OCI-LY1 (cell line): ENCODE results near the gene CAPN15.

Experiments used
- H2AFZ ChIP-seq: fragments of 200-600 bp; sonication (generic), shearing (Covaris generic); 2 replicates; pipeline ENCODE4 v1.6.0; 2014; ENCODE audit warnings: antibody characterized with exemption, mild to moderate bottlenecking, low read length
- H3F3A ChIP-seq: fragments of 200-600 bp; sonication (generic), shearing (Covaris generic); 2 replicates; pipeline ENCODE4 v1.6.0; 2014; ENCODE audit warnings: mild to moderate bottlenecking, antibody characterized with exemption, low read length, moderate library complexity; ENCODE audit not compliant: insufficient read depth
- H3K27ac ChIP-seq: fragments of 200-600 bp; sonication (generic); 2 replicates; pipeline ENCODE4 v1.5.1; 2014; ENCODE audit warnings: low read length, mixed run types, mild to moderate bottlenecking, low read depth; ENCODE audit not compliant: poor library complexity, severe bottlenecking
- H3K27me3 ChIP-seq: fragments of 200-600 bp; sonication (generic); 2 replicates; pipeline ENCODE4 v1.6.0; 2014; ENCODE audit warnings: antibody characterized with exemption, mild to moderate bottlenecking, low read length, moderate library complexity; ENCODE audit not compliant: insufficient read depth
- H3K36me3 ChIP-seq: fragments of 200-600 bp; sonication (generic); 2 replicates; pipeline ENCODE4 v1.6.1; 2014; ENCODE audit warnings: mild to moderate bottlenecking, antibody characterized with exemption, low read length, moderate library complexity, mixed read lengths; ENCODE audit not compliant: insufficient read depth
- H3K4me1 ChIP-seq: fragments of 200-600 bp; sonication (generic); 2 replicates; pipeline ENCODE4 v1.5.1; 2014; ENCODE audit warnings: mild to moderate bottlenecking, low read length, moderate library complexity; ENCODE audit not compliant: insufficient read depth, severe bottlenecking
- H3K4me2 ChIP-seq: fragments of 200-600 bp; sonication (generic), shearing (Covaris generic); 2 replicates; pipeline ENCODE4 v1.6.1; 2014; ENCODE audit warnings: low read length
- H3K4me3 ChIP-seq: fragments of 200-600 bp; sonication (generic); 2 replicates; pipeline ENCODE4 v1.5.1; 2014; ENCODE audit warnings: low read length, low read depth, mild to moderate bottlenecking, mixed read lengths; ENCODE audit not compliant: poor library complexity, severe bottlenecking
- H3K79me2 ChIP-seq: fragments of 200-600 bp; shearing (Covaris generic); 2 replicates; pipeline ENCODE4 v1.6.1; 2016; ENCODE audit warnings: mixed run types, low read length, mixed read lengths; ENCODE audit not compliant: insufficient read depth
- H3K9ac ChIP-seq: fragments of 200-600 bp; sonication (generic), shearing (Covaris generic); 2 replicates; pipeline ENCODE4 v1.6.1; 2014; ENCODE audit warnings: mild to moderate bottlenecking, low read length, mixed read lengths
- H3K9me2 ChIP-seq: fragments of 200-600 bp; sonication (generic), shearing (Covaris generic); 2 replicates; pipeline ENCODE4 v1.6.1; 2014; ENCODE audit warnings: low read depth, mild to moderate bottlenecking, low read length, mixed read lengths
- H3K9me3 ChIP-seq: fragments of 200-600 bp; shearing (Covaris generic); 2 replicates; pipeline ENCODE4 v1.6.1; 2014; ENCODE audit warnings: low read length, mixed read lengths
- H4K20me1 ChIP-seq: fragments of 200-600 bp; sonication (generic), shearing (Covaris generic); 2 replicates; pipeline ENCODE4 v1.6.0; 2016; ENCODE audit warnings: mild to moderate bottlenecking, low read length; ENCODE audit not compliant: insufficient read depth
- CTCF ChIP-seq: fragments of 200-600 bp; sonication (generic), shearing (Covaris generic); IDR thresholded peaks from 2 replicates; pipeline ENCODE4 v1.5.1; 2017; ENCODE audit warnings: mild to moderate bottlenecking, antibody characterized with exemption, low read length, moderate library complexity, mixed read lengths
- EZH2 ChIP-seq: fragments of 200-600 bp; sonication (generic), shearing (Covaris generic); IDR thresholded peaks from 2 replicates; pipeline ENCODE4 v1.8.0; 2017; ENCODE audit warnings: borderline replicate concordance, mixed run types, mild to moderate bottlenecking, antibody characterized with exemption, low read length, moderate library complexity, mixed read lengths

The CAPN15 gene

GRCh38 chr16:577796-578195 is 50.3 kb downstream of the CAPN15 start:
- Histone ChIP-seq H3K4me2 (no peak overlapping the region), H4K20me1 (no peaks in the 10 kb centered on the region), H3K9me2 (no peaks in the 10 kb centered on the region), H2AFZ (no peak overlapping the region), H3K4me1 (peaks cover 5% of the 10 kb centered on the region), H3F3A (no peaks in the 10 kb centered on the region), H3K27me3 (no peaks in the 10 kb centered on the region), H3K4me3 (no peak overlapping the region), H3K79me2 (no peaks in the 10 kb centered on the region), H3K9me3 (no peaks in the 10 kb centered on the region), H3K9ac (no peak overlapping the region), H3K36me3 (peaks cover 11% of the 10 kb centered on the region), H3K27ac (no peak overlapping the region)
- TF ChIP-seq EZH2 (no peak), CTCF (no peak)

DNA sequence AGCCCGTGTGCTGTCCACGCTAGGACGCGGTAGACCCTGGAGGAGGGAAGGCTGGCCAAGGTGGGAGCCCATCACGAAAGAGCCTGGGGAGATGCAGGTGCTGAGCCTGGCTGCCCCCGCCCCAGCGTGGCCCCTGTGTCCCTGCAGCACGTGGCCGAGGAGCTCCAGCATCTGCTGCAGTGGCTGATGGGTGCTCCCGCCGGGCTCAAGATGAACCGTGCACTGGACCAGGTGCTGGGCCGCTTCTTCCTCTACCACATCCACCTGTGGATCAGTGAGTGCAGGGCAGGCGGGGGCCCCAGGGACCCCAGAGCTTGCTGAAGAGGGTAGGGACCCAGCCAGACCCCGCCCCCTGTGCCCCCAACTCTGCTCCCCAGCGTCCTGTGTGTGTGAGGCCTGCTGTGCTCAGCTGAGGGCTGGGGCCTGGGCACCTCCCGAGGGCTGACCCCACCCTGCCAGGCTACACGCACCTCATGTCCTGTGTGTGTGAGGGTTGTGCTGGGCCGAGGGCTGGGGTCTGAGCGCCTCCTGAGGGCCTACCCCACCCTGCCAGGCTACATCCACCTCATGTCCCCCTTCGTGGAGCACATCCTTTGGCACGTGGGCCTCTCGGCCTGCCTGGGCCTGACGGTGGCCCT is 50.8 kb downstream of the CAPN15 start:
- Histone ChIP-seq H3K9me2 (no peaks in the 10 kb centered on the region), H3K9ac (no peak overlapping the region; the same call in 1 of the 2 replicates), H3K4me1 (peaks cover 5% of the 10 kb centered on the region), H3K4me2 (peak overlapping the region; percentile 48; the same call in 1 of the 2 replicates), H4K20me1 (no peaks in the 10 kb centered on the region), H3K9me3 (no peaks in the 10 kb centered on the region), H2AFZ (no peak overlapping the region), H3K36me3 (peaks cover 13% of the 10 kb centered on the region), H3K27ac (no peak overlapping the region), H3K4me3 (no peak overlapping the region), H3F3A (no peaks in the 10 kb centered on the region), H3K27me3 (no peaks in the 10 kb centered on the region), H3K79me2 (no peaks in the 10 kb centered on the region)
- TF ChIP-seq CTCF (no peak), EZH2 (no peak)

DNA sequence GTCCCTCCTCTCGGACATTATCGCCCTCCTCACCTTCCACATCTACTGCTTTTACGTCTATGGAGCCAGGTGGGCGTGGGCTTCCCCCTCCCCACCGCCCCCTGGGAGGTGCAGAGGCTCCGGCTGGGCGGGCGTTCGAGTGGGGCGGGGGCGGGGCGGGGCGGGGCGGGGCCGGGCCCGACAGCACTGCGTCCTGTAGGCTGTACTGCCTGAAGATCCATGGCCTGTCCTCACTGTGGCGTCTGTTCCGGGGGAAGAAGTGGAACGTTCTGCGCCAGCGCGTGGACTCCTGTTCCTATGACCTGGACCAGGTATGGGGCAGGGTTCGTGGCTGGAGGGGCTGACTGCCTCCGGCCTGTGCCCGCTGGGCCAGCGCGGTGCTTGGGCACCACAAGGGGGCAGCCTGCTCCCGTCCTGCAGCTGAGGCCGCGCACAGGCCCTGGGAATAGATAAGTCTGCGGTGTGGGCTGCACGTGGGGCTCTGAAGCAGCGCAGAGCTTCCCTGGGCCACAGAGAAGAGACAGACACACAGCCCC is 51.4 kb downstream of the CAPN15 start:
- Histone ChIP-seq H3K4me2 (peak overlapping the region; percentile 48; the same call in 1 of the 2 replicates), H3K4me1 (peaks cover 10% of the 10 kb centered on the region), H3K9ac (no peak overlapping the region; the same call in 1 of the 2 replicates), H3K36me3 (peaks cover 13% of the 10 kb centered on the region), H3F3A (no peaks in the 10 kb centered on the region), H3K4me3 (peak overlapping the region; percentile 35), H3K9me3 (no peaks in the 10 kb centered on the region), H3K9me2 (no peaks in the 10 kb centered on the region), H3K27me3 (no peaks in the 10 kb centered on the region), H4K20me1 (no peaks in the 10 kb centered on the region), H3K27ac (no peak overlapping the region), H2AFZ (no peak overlapping the region), H3K79me2 (no peaks in the 10 kb centered on the region)
- no peak for TF ChIP-seq EZH2
- TF ChIP-seq CTCF = peak; percentile 92
